GM13977 (cell line): ENCODE data around the gene PLXNA3.

ENCODE experiments used
- DNase-seq: peaks from one replicate; pipeline ENCODE4 v3.0.0; 2012; ENCODE audit warnings: low spot score
- in situ Hi-C: fragments of 300-500 bp; cut with MboI; formaldehyde crosslinking; loops from one replicate; pipeline ENCODE4 v1.12.0; 2022; ENCODE audit warnings: low sequenced_read_pairs, low pct_unique_long_range_greater_than_20kb, mixed read lengths, inconsistent platforms; ENCODE audit not compliant: unreplicated experiment
- TF ChIP-seq, protein P1 (sequence below): IDR thresholded peaks from 2 replicates; pipeline ENCODE4 v1.5.1; 2012; ENCODE audit warnings: mild to moderate bottlenecking, control low read depth; ENCODE audit not compliant: insufficient read depth; ENCODE audit errors: extremely low read depth, missing control alignments

Gene PLXNA3

DNA sequence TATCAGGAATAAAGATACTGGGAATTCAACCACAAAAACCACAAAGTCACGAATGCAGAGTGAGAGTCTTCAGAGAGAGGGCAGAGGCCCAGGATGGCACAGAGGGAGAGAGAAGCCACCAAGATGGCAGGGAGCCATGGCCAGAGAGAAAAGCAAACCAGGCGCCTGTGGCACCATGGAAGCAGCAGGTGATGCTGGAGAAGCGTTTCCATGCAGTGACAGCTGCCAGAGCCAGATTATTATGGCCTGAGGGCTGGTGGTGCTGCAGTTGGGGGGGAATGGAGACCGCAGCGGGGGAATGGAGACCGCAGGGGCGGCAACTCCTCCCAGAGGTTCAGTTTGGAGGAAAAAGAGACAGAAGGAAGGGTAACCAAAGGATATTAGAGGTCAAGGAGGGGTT lies 40.9 kb upstream of the PLXNA3 start:
- TF ChIP-seq, protein P1, sequence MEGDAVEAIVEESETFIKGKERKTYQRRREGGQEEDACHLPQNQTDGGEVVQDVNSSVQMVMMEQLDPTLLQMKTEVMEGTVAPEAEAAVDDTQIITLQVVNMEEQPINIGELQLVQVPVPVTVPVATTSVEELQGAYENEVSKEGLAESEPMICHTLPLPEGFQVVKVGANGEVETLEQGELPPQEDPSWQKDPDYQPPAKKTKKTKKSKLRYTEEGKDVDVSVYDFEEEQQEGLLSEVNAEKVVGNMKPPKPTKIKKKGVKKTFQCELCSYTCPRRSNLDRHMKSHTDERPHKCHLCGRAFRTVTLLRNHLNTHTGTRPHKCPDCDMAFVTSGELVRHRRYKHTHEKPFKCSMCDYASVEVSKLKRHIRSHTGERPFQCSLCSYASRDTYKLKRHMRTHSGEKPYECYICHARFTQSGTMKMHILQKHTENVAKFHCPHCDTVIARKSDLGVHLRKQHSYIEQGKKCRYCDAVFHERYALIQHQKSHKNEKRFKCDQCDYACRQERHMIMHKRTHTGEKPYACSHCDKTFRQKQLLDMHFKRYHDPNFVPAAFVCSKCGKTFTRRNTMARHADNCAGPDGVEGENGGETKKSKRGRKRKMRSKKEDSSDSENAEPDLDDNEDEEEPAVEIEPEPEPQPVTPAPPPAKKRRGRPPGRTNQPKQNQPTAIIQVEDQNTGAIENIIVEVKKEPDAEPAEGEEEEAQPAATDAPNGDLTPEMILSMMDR, result no peak
- DNase-seq, result no peak
- in situ Hi-C loops, result no loop called here

DNA sequence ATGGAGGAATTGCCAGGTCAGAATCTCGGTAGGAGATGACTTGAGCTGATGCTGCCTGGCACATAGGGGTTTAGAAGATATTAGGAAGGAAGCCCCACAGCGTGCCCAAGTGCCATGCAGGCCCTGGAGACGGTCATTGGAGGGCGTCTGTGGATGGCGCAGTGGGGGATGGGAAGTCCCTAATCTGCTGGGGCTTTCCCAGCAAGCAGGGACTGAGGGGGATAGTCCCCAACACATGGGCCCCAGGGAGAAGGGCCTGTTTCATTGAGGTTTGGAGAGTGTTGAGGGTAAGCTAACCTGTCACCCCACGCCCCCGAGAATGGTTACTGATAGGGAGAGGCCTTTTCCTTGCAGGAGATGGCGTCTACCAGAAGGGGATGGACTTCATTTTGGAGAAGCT lies 38.9 kb upstream of the PLXNA3 start:
- TF ChIP-seq, protein P1, result no peak
- in situ Hi-C loops, result no loop called here
- DNase-seq, result no peak

DNA sequence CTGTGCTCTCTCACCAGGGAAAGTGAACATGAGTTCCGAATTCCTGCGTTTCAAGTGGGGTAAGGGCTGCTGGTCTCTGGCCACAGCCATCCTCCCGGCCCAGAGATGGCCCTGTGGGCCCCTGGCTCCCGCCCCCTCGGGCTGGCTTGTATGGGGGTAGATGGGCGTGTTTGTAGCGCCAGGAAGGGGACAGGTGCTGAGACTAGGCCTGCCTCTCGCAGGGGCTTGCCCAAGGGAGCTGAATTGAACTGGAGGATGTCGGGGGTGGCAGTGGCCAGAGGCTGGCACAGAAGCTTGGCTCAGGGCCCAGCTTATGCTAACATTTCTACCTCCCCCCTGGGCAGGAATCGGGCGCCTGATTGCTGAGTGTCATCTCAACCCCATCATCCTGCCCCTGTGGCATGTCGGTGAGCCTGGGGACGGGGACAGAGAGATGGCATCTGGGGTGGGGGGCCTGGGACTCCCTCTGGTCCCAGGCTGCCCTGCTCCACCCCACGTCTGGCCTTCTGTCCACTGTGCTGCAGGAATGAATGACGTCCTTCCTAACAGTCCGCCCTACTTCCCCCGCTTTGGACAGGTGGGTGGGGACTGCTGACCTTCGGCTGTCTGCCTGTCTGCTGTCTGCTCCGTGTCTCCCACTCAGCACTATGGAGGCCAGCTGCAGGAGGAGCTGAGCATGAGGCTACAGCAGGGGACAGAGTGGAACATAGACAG lies 38.2 kb upstream of the PLXNA3 start:
- no peak for DNase-seq
- TF ChIP-seq, protein P1, result no peak
- in situ Hi-C loops, result no loop called here

DNA sequence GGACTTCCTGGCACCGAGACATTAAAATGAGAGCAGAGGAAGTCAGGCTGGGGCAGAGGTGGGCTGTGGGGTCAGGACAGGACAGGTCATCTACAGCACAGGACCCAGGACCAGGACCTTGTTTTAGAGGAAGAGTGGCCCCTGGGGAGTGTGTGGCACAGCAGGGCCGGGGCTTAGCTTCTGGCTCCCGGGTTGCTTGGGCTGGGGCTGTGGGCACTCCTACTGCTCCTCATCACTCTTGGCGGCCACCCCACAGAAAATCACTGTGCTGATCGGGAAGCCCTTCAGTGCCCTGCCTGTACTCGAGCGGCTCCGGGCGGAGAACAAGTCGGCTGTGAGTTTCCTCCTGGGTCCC lies 37.7 kb upstream of the PLXNA3 start:
- in situ Hi-C loops, result no loop called here
- TF ChIP-seq, protein P1, result no peak
- no peak for DNase-seq

DNA sequence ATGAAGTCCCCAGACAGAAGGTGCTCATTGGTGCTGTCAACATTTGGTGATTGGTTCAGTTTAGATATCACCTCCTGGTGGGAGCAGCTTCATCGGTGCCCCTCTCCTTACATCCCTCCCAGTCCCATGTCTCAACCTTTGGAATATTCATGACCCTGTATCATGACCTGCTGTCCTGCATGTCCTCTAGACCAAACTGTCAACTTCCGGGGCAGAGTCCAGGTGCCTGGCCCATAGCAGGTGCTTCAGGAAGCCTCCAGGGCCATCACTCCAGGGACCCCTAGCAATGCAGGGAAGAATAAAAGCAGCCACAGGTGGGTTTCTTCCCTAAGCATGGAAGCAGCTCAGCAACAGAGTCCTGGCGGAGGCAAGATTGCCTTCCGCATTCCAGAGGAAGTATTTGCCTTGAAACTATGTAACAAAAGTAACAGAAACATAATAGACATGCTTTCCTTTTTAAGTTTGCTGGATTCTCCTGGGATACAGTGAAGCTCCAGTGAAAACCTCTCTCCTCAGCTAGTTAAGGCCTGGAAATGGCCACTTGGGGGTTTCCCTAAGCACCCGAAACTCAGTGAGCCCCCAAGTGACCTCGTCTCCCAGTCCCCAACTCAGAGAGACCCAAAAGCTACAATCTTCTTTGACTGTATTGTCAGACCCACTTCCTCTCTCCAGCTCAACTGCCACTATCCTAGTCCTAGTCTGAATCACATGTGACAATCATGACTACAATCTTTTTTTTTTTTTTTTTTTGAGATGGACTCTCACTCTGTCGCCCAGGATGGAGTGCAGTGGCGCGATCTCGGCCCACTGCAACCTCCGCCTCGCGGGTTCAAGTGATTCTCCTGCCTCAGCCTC lies 30.9 kb upstream of the PLXNA3 start:
- TF ChIP-seq, protein P1, result no peak
- in situ Hi-C loops, result no loop called here
- no peak for DNase-seq

DNA sequence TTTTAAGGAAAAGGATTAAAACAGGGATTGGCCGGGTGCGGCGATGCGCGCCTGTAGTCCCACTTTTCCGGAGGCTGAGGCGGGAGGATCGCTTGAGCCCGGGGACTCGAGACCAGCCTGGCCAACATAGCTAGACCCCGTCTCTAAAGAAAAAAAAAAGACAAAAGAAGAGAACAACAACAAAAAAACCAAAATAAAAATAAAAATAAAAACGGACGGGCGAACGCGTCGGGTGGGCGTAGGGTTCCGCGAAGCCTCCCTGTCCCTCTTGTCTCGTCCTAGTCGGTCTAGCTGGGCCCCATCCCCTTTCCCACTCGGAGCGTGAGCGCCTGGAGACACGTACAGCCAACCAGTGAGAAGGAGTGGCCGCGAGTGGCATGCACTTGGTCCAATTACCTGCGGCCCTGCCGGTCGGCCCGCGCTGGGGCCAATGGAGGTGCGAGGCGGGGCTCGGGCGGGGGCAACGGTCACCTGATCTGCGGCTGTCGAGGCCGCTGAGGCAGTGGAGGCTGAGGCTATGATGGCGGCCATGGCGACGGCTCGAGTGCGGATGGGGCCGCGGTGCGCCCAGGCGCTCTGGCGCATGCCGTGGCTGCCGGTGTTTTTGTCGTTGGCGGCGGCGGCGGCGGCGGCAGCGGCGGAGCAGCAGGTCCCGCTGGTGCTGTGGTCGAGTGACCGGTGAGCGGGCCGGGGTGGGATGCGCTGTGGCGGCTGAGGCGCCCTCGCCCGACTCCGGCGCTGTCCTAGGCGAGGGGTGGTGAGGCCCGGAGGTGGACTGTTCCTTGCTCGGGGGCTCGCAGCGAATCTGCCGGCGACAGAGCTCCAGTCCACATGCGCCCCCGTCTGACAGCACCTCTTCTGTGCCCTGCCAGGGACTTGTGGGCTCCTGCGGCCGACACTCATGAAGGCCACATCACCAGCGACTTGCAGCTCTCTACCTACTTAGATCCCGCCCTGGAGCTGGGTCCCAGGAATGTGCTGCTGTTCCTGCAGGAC lies 29.6 kb upstream of the PLXNA3 start, which contains the start of gene ATP6AP1:
Gene ATP6AP1, plus strand, starts transcription at position 502 of the 996 bp plus-strand sequence. Its CDS starts 16 bp downstream, at position 518.
- in situ Hi-C loops, result no loop called here
- TF ChIP-seq, protein P1, result peak; percentile 28
- peak; percentile 90 for DNase-seq
